Keratinocyte (primary cell): ENCODE data around the gene BCO2. TPM values are rescaled to one million over a fixed set of nuclear protein-coding genes. Genes with fewer than 3 reads are reported as not detected.

Experiments used
- DNase-seq: peaks from one replicate; pipeline ENCODE4 v3.0.0-alpha.2; 2011; ENCODE audit warnings: low read depth, missing footprints, low spot score
- FAIRE-seq: peaks from 2 replicates; lab custom pipeline; 2011; peaks lifted over from hg19 to GRCh38; lab: Jason Lieb, UNC
- H2AFZ ChIP-seq: 2 replicates; pipeline ENCODE4 v1.6.0; 2012; ENCODE audit warnings: low read length, control low read depth, inconsistent platforms; ENCODE audit not compliant: control insufficient read depth
- H3K27ac ChIP-seq: 2 replicates; pipeline ENCODE4 v1.5.1; 2011; ENCODE audit warnings: low read length; ENCODE audit not compliant: control insufficient read depth, insufficient read depth
- H3K27me3 ChIP-seq: 3 replicates; pipeline ENCODE4 v1.6.0; 2011; ENCODE audit warnings: low read length; ENCODE audit not compliant: control insufficient read depth, insufficient read depth; ENCODE audit errors: extremely low read depth
- H3K36me3 ChIP-seq, 2 experiments: 2 replicates in 1 of 2; 3 replicates in 1 of 2; pipeline ENCODE4 v1.5.1; 2011; ENCODE audit warnings: low read length in 2 of 2, mild to moderate bottlenecking in 1 of 2; ENCODE audit not compliant: control insufficient read depth in 2 of 2, insufficient read depth in 2 of 2; ENCODE audit errors: extremely low read depth in 1 of 2
- H3K4me1 ChIP-seq: 3 replicates; pipeline ENCODE4 v1.5.1; 2011; ENCODE audit warnings: low read length; ENCODE audit not compliant: control insufficient read depth, insufficient read depth; ENCODE audit errors: extremely low read depth
- H3K4me2 ChIP-seq: 3 replicates; pipeline ENCODE4 v1.6.0; 2011; ENCODE audit warnings: low read depth, low read length; ENCODE audit not compliant: control insufficient read depth, insufficient read depth; ENCODE audit errors: extremely low read depth
- H3K4me3 ChIP-seq, 3 experiments: fragments of 200-600 bp in 1 of 3; sonication (generic) in 1 of 3; 2 replicates in 2 of 3; 3 replicates in 1 of 3; pipeline ENCODE4 v1.5.1; 2011 to 2016; ENCODE audit warnings: low read length in 3 of 3, mild to moderate bottlenecking in 3 of 3, control low read depth in 2 of 3, inconsistent platforms in 1 of 3, low read depth in 1 of 3, mixed read lengths in 1 of 3, mixed run types in 1 of 3, moderate library complexity in 1 of 3; ENCODE audit not compliant: control insufficient read depth in 2 of 3, insufficient read depth in 2 of 3; ENCODE audit errors: extremely low read depth in 1 of 3
- H3K79me2 ChIP-seq: 2 replicates; pipeline ENCODE4 v1.6.0; 2012; ENCODE audit warnings: low read length; ENCODE audit not compliant: control insufficient read depth, insufficient read depth
- H3K9ac ChIP-seq: 3 replicates; pipeline ENCODE4 v1.6.0; 2011; ENCODE audit warnings: low read length; ENCODE audit not compliant: control insufficient read depth, insufficient read depth; ENCODE audit errors: extremely low read depth
- H3K9me1 ChIP-seq: 3 replicates; pipeline ENCODE4 v1.6.0; 2011; ENCODE audit warnings: low read length; ENCODE audit not compliant: control insufficient read depth, insufficient read depth; ENCODE audit errors: extremely low read depth
- H3K9me3 ChIP-seq: 2 replicates; pipeline ENCODE4 v1.5.1; 2012; ENCODE audit warnings: low read depth, low read length; ENCODE audit not compliant: control insufficient read depth
- H4K20me1 ChIP-seq: 3 replicates; pipeline ENCODE4 v1.6.0; 2011; ENCODE audit warnings: low read length; ENCODE audit not compliant: control insufficient read depth, insufficient read depth; ENCODE audit errors: extremely low read depth
- EZH2 ChIP-seq: IDR thresholded peaks from one replicate; pipeline ENCODE4 v1.6.1; 2012; ENCODE audit warnings: inconsistent platforms, mild to moderate bottlenecking, low read length, moderate library complexity
- dilution Hi-C: fragments of 300-500 bp; cut with MboI; formaldehyde crosslinking; loops from one replicate; pipeline ENCODE4 v1.7.0; 2020; ENCODE audit warnings: low sequenced_read_pairs; ENCODE audit not compliant: extremely low pct_ligation_motif_present
- polyA plus RNA-seq, 5 experiments: library from polyadenylated mRNA; depleted of rRNA in 3 of 5; stranded (reverse) in 3 of 5; stranded (forward) in 1 of 5; unstranded in 1 of 5; fragments of >200 nt; gene quantifications; 1 replicate in 1 of 5; 2 replicates in 3 of 5; 3 replicates in 1 of 5; pipeline versions ENCODE4 v1.2.1 to v1.2.3, GENCODE V29; 2011 to 2012; ENCODE audit warnings: missing spikeins in 2 of 5, low read depth in 1 of 5, low replicate concordance in 1 of 5
- TF ChIP-seq, protein P1 (sequence below), 3 experiments: IDR thresholded peaks in 1 of 3; conservative IDR thresholded peaks in 1 of 3; optimal IDR thresholded peaks in 1 of 3; 2 replicates in 2 of 3; 3 replicates in 1 of 3; pipeline versions ENCODE3 to v1.5.1; 2011; ENCODE audit warnings: low read length in 3 of 3, mild to moderate bottlenecking in 3 of 3, moderate library complexity in 2 of 3, control low read depth in 1 of 3, inconsistent platforms in 1 of 3; ENCODE audit not compliant: insufficient read depth in 2 of 3; ENCODE audit errors: extremely low read depth in 1 of 3

BCO2 gene
- polyA plus RNA-seq, 1 donor (not counting 4 experiments of a cell fraction or from before 2014, with no cell fraction given) = 0.37 TPM

DNA sequence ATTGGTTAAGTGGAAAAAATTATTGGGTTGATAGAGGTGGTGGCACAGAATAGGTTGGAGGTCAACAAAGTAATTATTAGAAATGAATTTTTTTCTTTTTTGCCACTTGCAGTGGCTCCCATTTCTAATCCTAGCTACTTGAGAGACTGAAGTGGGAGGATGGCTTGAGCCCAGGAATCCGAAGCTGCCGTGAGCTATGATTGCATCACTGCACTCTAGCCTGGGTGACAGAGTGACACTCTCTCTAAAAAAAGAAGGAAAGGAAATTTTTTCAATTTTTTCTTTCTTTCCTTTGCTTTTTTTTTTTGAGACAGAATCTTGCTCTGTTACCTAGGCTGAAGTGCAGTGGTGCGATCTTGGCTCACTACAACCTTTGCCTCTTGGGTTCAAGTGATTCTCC, 2.2 kb upstream of the BCO2 start:
- Histone ChIP-seq H4K20me1 (no peaks in the 10 kb centered on the region), H3K4me2 (no peak overlapping the region), H3K27me3 (no peaks in the 10 kb centered on the region), H3K4me3 (no peak overlapping the region), H2AFZ (no peak overlapping the region), H3K9me1 (no peaks in the 10 kb centered on the region), H3K27ac (no peak overlapping the region), H3K9ac (no peak overlapping the region), H3K4me1 (peaks cover 8% of the 10 kb centered on the region), H3K9me3 (no peaks in the 10 kb centered on the region), H3K79me2 (no peaks in the 10 kb centered on the region), H3K36me3 (no peaks in the 10 kb centered on the region)
- DNase-seq = no peak
- TF ChIP-seq, protein P1, sequence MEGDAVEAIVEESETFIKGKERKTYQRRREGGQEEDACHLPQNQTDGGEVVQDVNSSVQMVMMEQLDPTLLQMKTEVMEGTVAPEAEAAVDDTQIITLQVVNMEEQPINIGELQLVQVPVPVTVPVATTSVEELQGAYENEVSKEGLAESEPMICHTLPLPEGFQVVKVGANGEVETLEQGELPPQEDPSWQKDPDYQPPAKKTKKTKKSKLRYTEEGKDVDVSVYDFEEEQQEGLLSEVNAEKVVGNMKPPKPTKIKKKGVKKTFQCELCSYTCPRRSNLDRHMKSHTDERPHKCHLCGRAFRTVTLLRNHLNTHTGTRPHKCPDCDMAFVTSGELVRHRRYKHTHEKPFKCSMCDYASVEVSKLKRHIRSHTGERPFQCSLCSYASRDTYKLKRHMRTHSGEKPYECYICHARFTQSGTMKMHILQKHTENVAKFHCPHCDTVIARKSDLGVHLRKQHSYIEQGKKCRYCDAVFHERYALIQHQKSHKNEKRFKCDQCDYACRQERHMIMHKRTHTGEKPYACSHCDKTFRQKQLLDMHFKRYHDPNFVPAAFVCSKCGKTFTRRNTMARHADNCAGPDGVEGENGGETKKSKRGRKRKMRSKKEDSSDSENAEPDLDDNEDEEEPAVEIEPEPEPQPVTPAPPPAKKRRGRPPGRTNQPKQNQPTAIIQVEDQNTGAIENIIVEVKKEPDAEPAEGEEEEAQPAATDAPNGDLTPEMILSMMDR (optimal IDR thresholded peaks at IDR 0.05 in 1 of 3, IDR thresholded peaks at IDR 0.05 in 1 of 3, conservative IDR thresholded peaks at IDR 0.05 in 1 of 3; ENCODE audit: extremely low read depth in 1 of 3, insufficient read depth in 2 of 3, low read length in 3 of 3) = no peak
- no peak for TF ChIP-seq EZH2
- no peak for FAIRE-seq
- dilution Hi-C loops = no loop called here

DNA sequence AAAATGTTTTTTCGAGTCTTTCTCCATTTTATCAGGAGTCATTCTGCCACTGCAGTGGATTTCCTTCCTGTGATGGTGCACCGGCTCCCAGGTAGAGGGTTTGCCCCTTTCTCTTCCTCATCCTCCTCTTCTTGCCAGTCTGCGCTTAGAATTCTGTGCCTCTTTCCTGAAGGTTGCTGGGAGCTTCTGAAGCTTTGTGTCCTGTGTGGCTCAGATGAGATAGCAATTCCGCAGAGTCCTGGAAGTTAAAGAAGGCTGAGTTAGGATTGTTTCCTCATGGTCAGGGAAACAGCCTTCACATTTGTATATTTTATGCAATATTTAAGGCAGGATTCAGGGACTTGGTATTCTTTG, 264 bp downstream of the BCO2 start:
- H3K27me3 ChIP-seq = no peaks in the 10 kb centered on the region
- H3K4me1 ChIP-seq = peaks cover 8% of the 10 kb centered on the region
- TF ChIP-seq, protein P1 (optimal IDR thresholded peaks at IDR 0.05 in 1 of 3, IDR thresholded peaks at IDR 0.05 in 1 of 3, conservative IDR thresholded peaks at IDR 0.05 in 1 of 3; ENCODE audit: extremely low read depth in 1 of 3, insufficient read depth in 2 of 3, low read length in 3 of 3) = no peak
- no peak for TF ChIP-seq EZH2
- dilution Hi-C loops = no loop called here
- peak overlapping the region; percentile 14 for H3K9ac ChIP-seq
- no peaks in the 10 kb centered on the region for H3K36me3 ChIP-seq
- H3K9me3 ChIP-seq = no peaks in the 10 kb centered on the region
- no peaks in the 10 kb centered on the region for H3K79me2 ChIP-seq
- FAIRE-seq (no peak), DNase-seq (no peak)
- H2AFZ ChIP-seq = peak overlapping the region; percentile 55
- peak overlapping the region; percentile 74 for H3K4me2 ChIP-seq
- no peak overlapping the region for H3K27ac ChIP-seq
- H3K9me1 ChIP-seq = no peaks in the 10 kb centered on the region
- peak overlapping the region in 2 of 3 experiments; percentile 29 to 53 for H3K4me3 ChIP-seq
- H4K20me1 ChIP-seq = no peaks in the 10 kb centered on the region
